Spinal cord (tissue), 10 donors: ENCODE data around the gene CDC20B. TPM values are rescaled to one million over a fixed set of nuclear protein-coding genes. Genes with fewer than 3 reads are reported as not detected.
A peak's percentile ranks its signal among the peaks of the same experiment; 100 is the strongest.

Experiments used
- DNase-seq, 6 donors: peaks; one replicate each; pipeline versions ENCODE4 v3.0.0 to v3.0.0-alpha.2; 2013 to 2015; ENCODE audit warnings: low spot score in 6 of 6, low read depth in 4 of 6
- H3K27ac ChIP-seq: one replicate; pipeline ENCODE4 v1.5.1; 2013; ENCODE audit warnings: low read depth, low read length, control low read depth
- H3K27me3 ChIP-seq: one replicate; pipeline ENCODE4 v1.6.1; 2013; ENCODE audit warnings: low read length; ENCODE audit not compliant: control insufficient read depth, insufficient read depth
- H3K36me3 ChIP-seq: one replicate; pipeline ENCODE4 v1.6.1; 2013; ENCODE audit warnings: low read length; ENCODE audit not compliant: control insufficient read depth, insufficient read depth
- H3K4me1 ChIP-seq: one replicate; pipeline ENCODE4 v1.6.1; 2013; ENCODE audit warnings: low read length; ENCODE audit not compliant: control insufficient read depth, insufficient read depth
- H3K4me3 ChIP-seq: one replicate; pipeline ENCODE4 v1.5.1; 2013; ENCODE audit warnings: low read depth, low read length, control low read depth
- H3K9me3 ChIP-seq: one replicate; pipeline ENCODE4 v1.6.1; 2013; ENCODE audit warnings: low read length; ENCODE audit not compliant: control insufficient read depth, insufficient read depth
- WGBS: methylation state at CpG from one replicate; pipeline ENCODE4 v1.1.5; 2013; ENCODE audit warnings: missing lambda C conversion rate; ENCODE audit not compliant: insufficient coverage; 5-methylcytosine and 5-hydroxymethylcytosine counted together
- polyA plus RNA-seq, 2 donors: library from polyadenylated mRNA; unstranded; fragments of 120-200 nt; gene quantifications; one replicate each; pipeline ENCODE4 v1.2.1, GENCODE V29; 2013; ENCODE audit not compliant: insufficient read length in 2 of 2
- total RNA-seq, 2 donors: library from RNA; depleted of rRNA in 1 of 2; stranded (reverse); fragments of 120-200 nt in 1 of 2; fragments of >200 nt in 1 of 2; gene quantifications; one replicate each; pipeline versions ENCODE4 v1.2.3 to v1.2.4, GENCODE V29; 2013 to 2014
- donor health status: healthy.

Gene CDC20B
- total and polyA plus RNA-seq, 4 donors: 0.17 to 1.9 (median 0.35) TPM

GRCh38 chr5:55141945-55142690, 30.9 kb downstream of the CDC20B start:
- H3K9me3 ChIP-seq: no peaks in the 10 kb centered on the region
- WGBS: 96% methylated on average over 4 of the region's 9 CpGs
- H3K27me3 ChIP-seq: no peaks in the 10 kb centered on the region
- H3K27ac ChIP-seq: no peak overlapping the region
- peaks cover 3% of the 10 kb centered on the region for H3K4me1 ChIP-seq
- no peaks in the 10 kb centered on the region for H3K36me3 ChIP-seq
- no peak overlapping the region for H3K4me3 ChIP-seq
- no peak for DNase-seq

- no peak overlapping the region for H3K4me3 ChIP-seq
- WGBS: 85% methylated on average over 5 of the region's 9 CpGs
- H3K9me3 ChIP-seq: no peaks in the 10 kb centered on the region
- H3K27me3 ChIP-seq: no peaks in the 10 kb centered on the region
- H3K27ac ChIP-seq: no peak overlapping the region
- no peaks in the 10 kb centered on the region for H3K36me3 ChIP-seq
- DNase-seq: peak in 1 of 6 donors; percentile 26
- H3K4me1 ChIP-seq: no peaks in the 10 kb centered on the region
Observed at GRCh38 chr5:55140908-55141665, 31.9 kb downstream of the CDC20B start.

DNA sequence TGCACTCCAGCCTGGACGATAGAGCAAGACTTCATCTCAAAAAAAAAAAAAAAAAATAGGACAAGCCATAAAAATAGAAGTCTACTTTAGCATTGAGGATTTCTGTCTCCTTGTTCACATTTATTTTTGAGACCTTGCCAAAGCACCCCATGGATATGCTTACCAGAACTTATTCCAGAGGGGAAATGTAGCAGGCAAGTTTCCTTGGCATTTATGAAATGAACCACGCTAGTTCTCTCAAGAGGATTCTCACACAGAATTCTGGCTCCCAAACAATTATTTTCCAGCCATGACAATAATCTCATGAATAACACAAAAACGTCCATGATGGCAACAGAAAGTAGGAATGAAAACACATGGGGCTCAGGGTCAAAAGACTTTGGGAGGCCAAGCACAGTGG, 36.5 kb downstream of the CDC20B start:
- Histone ChIP-seq H3K4me3 (no peak overlapping the region), H3K36me3 (no peaks in the 10 kb centered on the region), H3K27me3 (no peaks in the 10 kb centered on the region), H3K9me3 (no peaks in the 10 kb centered on the region), H3K4me1 (no peaks in the 10 kb centered on the region), H3K27ac (no peak overlapping the region)
- WGBS: 100% methylated on average over 1 of the region's 3 CpGs
- DNase-seq: no peak

DNA sequence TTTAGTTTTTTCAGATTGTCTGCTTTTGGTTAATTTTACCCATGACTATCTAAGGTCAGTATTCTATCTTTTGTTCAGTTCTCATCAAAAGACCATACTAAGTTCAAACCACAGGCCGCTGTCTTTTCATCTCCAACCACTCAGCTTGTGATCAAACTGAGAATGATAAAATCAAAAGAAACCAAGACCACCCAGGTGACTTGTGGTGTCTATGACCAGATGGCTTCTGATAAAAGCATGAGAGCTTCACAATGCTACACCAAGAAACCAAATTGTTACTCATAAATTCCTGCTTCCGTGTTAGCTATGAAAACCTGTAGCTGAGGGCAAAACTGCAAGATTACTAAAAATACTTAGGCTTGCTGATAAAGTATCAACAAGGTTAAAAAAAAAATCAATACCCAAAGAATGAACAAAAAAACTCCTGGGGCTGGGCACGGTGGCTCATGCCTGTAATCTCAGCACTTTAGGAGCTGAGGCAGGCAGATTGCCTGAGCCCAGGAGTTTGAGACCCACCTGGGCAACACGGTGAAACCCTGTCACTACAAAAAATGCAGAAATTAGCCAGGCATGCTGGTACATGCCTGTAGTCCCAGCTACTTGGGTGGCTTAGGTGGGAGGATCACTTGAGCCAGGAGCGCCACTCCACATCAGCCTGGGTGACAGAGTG, 38.8 kb downstream of the CDC20B start:
- no peaks in the 10 kb centered on the region for H3K36me3 ChIP-seq
- WGBS: 67% methylated on average over 1 of the region's 5 CpGs
- DNase-seq: peak in 1 of 6 donors; percentile 4

GRCh38 chr5:55123365-55123764, 49.6 kb downstream of the CDC20B start:
- 93% methylated on average over 3 of the region's 3 CpGs for WGBS
- Histone ChIP-seq H3K9me3 (no peaks in the 10 kb centered on the region), H3K27ac (no peak overlapping the region), H3K4me1 (no peaks in the 10 kb centered on the region), H3K4me3 (no peak overlapping the region), H3K36me3 (no peaks in the 10 kb centered on the region), H3K27me3 (no peaks in the 10 kb centered on the region)
- no peak for DNase-seq

More for the DNA sequence above, 38.8 kb downstream of the CDC20B start:
- Histone ChIP-seq H3K9me3 (peaks cover 4% of the 10 kb centered on the region), H3K27ac (no peak overlapping the region), H3K4me1 (no peaks in the 10 kb centered on the region), H3K27me3 (no peaks in the 10 kb centered on the region), H3K4me3 (no peak overlapping the region)

GRCh38 chr5:55114061-55114460, 58.9 kb downstream of the CDC20B start:
- no peak overlapping the region for H3K4me3 ChIP-seq
- H3K9me3 ChIP-seq: no peaks in the 10 kb centered on the region
- DNase-seq: no peak
- WGBS: 82% methylated on average over 3 of the region's 3 CpGs
- no peaks in the 10 kb centered on the region for H3K4me1 ChIP-seq
- no peak overlapping the region for H3K27ac ChIP-seq
- H3K36me3 ChIP-seq: no peaks in the 10 kb centered on the region
- H3K27me3 ChIP-seq: no peaks in the 10 kb centered on the region

DNA sequence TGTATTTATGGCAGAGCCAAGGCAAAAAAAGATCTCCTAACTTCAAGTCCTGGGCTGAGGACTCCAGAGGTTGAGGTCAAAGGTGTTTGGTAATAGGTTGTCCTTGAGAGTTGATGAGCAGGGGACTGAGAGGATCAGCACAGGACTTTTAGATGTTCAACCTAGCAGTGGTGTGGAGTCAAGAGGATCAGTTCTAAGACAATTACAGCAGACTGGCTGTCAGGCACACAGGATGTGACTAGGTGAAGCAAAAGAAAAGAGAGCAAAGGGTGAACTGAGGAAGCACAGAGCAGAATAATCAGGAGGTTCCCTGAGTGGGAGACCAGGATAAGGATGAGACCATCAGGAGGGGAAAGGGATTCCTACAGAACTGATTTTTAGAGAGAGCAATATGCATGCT, 59.6 kb downstream of the CDC20B start:
- H3K4me1 ChIP-seq: no peaks in the 10 kb centered on the region
- no peak overlapping the region for H3K27ac ChIP-seq
- H3K27me3 ChIP-seq: no peaks in the 10 kb centered on the region
- H3K4me3 ChIP-seq: no peak overlapping the region
- H3K9me3 ChIP-seq: no peaks in the 10 kb centered on the region
- no peaks in the 10 kb centered on the region for H3K36me3 ChIP-seq
- no peak for DNase-seq

DNA sequence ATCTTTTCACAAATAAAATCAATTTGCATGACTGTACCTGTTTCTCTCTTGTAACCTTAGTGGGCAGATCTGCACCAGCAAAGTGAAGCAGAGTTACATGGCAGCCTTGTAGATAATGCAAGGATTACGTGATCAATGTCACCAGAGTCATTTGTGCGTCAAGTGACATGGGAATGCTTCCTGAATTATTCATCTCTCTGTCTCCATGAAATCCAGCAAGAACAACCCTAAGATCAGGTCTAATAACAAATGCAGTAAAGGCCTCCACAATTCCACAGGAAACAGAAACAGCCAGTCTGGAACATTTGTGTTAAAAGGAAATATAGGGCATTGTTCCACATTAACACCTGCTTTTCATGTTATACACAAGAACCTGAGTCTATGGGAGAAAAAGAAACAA, 62.8 kb downstream of the CDC20B start:
- DNase-seq: peak in 1 of 6 donors; percentile 20
- Histone ChIP-seq H3K27me3 (no peaks in the 10 kb centered on the region), H3K4me3 (no peak overlapping the region), H3K4me1 (no peaks in the 10 kb centered on the region), H3K27ac (no peak overlapping the region), H3K9me3 (no peaks in the 10 kb centered on the region), H3K36me3 (no peaks in the 10 kb centered on the region)
- 70% methylated on average over 2 of the region's 2 CpGs for WGBS

DNA sequence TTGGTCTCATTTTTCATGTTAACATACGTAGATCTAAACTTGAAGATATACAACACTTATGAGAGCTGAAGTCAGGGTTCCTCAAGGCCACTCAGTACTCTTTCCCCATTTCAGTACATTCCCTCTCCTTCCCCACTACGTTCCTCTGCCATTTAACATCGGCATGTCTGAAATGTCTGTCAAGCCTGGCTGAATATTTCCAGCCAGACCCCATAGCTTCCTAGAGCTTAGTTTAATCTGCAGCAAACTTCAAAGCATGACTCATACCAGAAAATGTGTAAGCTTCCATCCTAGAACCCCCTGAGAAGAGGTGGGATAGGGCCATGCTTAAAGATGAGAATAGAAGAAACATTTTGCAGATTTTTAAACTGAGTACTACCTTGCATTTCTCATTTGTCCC, 64.3 kb downstream of the CDC20B start:
- H3K27ac ChIP-seq: no peak overlapping the region
- H3K36me3 ChIP-seq: no peaks in the 10 kb centered on the region
- H3K27me3 ChIP-seq: no peaks in the 10 kb centered on the region
- no peaks in the 10 kb centered on the region for H3K9me3 ChIP-seq
- no peak overlapping the region for H3K4me3 ChIP-seq
- H3K4me1 ChIP-seq: no peaks in the 10 kb centered on the region
- WGBS: 90% methylated on average over 2 of the region's 3 CpGs
- DNase-seq: no peak
